ENCODE measurements around the gene SYDE1.

DNA sequence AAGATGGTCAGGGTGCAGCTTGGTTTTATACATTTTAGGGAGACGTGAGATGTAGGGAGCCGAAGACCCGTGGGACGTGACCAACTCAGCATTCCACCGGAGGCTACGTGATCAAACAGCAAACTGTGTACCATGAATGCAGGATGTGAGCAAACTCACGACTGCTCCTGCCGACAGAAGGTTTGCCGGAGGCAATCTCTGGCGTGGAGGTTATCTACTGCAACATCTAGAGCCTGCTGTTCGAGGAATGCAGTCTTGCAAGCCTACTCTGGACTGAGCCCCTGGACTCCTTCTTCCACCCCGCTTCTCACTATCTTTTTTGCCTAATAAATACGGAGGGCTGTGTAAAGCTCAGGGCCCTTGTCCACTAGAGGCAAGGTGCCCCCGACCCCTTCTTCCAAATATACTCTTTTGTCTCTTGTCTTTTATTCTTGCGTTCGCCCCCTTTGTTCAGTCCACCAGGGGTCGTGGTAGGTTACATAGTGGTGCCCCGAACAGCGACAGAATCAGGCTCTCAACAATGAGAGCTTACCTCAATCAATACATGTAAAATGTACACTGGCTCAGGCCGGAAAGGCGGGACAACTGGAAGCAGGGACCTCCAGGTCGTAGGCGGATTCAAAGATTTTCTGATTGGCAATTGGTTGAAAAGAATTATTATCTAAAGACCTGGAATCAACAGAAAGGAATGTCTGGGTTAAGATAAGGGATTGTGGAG lies 34.1 kb upstream of the SYDE1 start:
- TF ChIP-seq, protein P1, sequence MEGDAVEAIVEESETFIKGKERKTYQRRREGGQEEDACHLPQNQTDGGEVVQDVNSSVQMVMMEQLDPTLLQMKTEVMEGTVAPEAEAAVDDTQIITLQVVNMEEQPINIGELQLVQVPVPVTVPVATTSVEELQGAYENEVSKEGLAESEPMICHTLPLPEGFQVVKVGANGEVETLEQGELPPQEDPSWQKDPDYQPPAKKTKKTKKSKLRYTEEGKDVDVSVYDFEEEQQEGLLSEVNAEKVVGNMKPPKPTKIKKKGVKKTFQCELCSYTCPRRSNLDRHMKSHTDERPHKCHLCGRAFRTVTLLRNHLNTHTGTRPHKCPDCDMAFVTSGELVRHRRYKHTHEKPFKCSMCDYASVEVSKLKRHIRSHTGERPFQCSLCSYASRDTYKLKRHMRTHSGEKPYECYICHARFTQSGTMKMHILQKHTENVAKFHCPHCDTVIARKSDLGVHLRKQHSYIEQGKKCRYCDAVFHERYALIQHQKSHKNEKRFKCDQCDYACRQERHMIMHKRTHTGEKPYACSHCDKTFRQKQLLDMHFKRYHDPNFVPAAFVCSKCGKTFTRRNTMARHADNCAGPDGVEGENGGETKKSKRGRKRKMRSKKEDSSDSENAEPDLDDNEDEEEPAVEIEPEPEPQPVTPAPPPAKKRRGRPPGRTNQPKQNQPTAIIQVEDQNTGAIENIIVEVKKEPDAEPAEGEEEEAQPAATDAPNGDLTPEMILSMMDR (conservative IDR thresholded peaks at IDR 0.05 in 1 of 2, IDR thresholded peaks at IDR 0.05 in 1 of 2; ENCODE audit: extremely low read depth in 1 of 2, insufficient read depth in 1 of 2, low read depth in 1 of 2, low read length in 2 of 2), result peak; percentile 15 to 31
- TF ChIP-seq EZH2 (IDR thresholded peaks at IDR 0.05; ENCODE audit: borderline replicate concordance, low read length), result no peak

Data from mammary epithelial cell (primary cell).